Left renal cortex interstitium (tissue), 4 donors: Measurements from ENCODE around the gene ZNF385A. TPM values are rescaled to one million over a fixed set of nuclear protein-coding genes. Genes with fewer than 3 reads are reported as not detected.
"Not testable (repeated sequence)": the region's sequence is repeated elsewhere in the genome, so short reads cannot be mapped to it uniquely, and the experiment has no call there.

Experiments used
- DNase-seq, 4 donors: peaks; one replicate each; pipeline ENCODE4 v3.0.0-alpha.2; 2013; ENCODE audit warnings: low read depth in 4 of 4, low spot score in 2 of 4, missing footprints in 1 of 4
- polyA plus RNA-seq, 4 donors: library from polyadenylated mRNA; unstranded; fragments of 120-200 nt; gene quantifications; one replicate each; pipeline ENCODE4 v1.2.1, GENCODE V29; 2013; ENCODE audit not compliant: insufficient read length in 4 of 4

Gene ZNF385A
- polyA plus RNA-seq, 4 donors: 8.6 to 16.2 (median 13.3) TPM

GRCh38 chr12:54337280-54337842 lies 47.2 kb downstream of the ZNF385A start:
- no peak for DNase-seq

DNA sequence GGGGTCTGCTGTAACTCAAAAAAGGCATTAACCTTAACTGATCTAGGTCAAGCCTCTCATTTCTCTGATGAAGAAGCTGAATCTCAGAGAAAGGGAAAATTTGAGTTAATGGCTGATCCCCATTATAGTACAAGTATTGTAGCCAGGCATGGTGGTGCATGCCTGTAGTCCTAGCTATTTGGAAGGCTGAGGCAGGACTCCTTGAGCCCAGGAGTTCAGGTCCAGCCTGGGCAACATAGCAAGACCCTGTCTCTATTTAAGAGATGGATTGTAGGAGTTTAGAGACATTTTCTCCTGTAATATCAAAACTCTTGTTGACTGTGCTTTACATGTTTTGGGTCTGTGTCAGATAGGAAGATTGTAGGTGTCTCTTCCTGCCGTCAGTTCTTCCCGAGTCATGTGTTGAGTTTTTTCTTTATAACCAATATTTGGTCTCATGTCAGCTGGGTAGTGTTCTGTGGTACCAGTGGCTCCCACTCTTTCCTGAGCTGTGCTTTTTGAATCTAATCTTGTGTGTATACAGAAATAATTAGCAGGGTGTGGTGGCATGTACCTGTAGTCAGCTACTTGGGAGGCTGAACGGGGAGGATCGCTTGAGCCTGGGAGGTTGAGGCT lies 51.0 kb downstream of the ZNF385A start:
- no peak for DNase-seq

GRCh38 chr12:54331461-54331860 lies 53.1 kb downstream of the ZNF385A start:
- no peak for DNase-seq

- no peak for DNase-seq
These were observed 54.1 kb downstream of the ZNF385A start for GRCh38 chr12:54330442-54330841.

GRCh38 chr12:54329759-54330158 lies 54.8 kb downstream of the ZNF385A start:
- no peak for DNase-seq

- DNase-seq: no peak
These were observed 55.8 kb downstream of the ZNF385A start for GRCh38 chr12:54328595-54329337.

DNA sequence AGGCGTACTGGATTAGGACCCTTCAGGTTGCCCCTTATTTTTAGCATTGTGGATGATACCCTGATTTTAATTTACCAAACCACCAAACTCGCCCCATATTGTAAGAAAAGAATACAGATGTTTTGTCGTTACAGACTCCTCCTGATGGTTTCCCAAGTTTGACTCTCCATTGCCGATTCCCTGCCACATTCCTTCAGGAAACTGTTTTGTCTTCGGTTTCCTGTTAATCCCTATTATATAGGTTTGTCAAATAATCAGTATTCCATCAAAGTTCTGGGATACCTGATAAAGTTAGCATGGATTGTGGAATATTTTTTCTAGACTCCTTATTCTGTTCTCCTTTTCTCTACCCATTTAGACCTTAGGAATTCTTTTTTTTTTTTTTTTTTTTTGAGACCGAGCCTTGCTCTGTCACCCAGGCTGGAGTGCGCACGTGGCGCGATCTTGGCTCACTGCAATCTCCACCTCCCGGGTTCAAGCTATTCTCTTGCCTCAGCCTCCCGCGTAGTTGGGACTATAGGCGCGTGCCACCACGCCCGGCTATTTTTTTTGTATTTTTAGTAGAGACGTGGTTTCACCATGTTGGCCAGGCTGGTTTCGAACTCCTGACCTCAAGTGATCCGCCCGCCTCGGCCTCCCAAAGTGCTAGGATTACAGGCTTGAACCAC lies 59.0 kb downstream of the ZNF385A start:
- DNase-seq: not testable (repeated sequence)

DNA sequence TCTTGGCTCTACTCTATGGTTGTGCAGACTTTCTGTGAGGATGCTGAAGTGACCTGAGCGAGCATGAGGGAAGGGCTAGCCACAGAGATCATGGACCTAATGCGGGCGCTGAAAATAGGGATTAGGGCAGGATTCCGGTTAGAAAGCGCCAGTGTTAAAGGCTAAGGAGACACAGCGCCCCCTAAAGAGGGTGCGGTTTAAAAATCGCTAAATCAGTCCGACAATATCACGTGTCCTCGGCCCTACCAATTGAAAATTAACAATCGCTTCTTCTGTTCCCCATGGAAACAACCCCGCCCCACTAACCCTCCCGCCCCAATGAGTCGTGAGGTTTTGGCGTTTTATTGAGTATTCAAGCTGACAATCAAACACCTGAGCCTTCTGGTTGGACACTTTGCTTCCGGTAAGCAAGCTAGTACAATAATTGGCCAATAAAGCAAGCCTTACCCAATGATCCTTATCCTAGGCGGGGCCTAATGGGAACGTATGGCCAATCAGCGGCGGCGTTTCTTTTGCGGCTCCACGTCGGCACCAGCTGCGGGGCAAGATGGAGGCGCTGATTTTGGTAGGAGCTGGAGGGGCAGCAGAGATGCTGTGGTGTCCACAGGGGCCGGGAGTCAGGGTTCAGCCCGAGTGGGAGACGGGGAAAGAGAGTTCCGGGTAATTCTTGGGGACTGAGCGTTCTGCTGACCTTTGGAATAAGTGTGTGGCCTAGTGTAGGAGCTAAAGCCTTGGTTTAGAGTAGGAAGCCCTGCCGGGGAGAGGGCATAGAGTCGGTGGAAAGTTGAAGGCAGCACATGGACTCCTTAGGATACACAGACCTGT lies 59.7 kb downstream of the ZNF385A start, which contains the start of gene COPZ1:
Gene COPZ1 (plus strand): TSS at position 515 of the 825 bp plus-strand sequence. CDS start 33 bp downstream, at position 548.
- peak; percentile 94 to 99 (median 96) for DNase-seq

DNA sequence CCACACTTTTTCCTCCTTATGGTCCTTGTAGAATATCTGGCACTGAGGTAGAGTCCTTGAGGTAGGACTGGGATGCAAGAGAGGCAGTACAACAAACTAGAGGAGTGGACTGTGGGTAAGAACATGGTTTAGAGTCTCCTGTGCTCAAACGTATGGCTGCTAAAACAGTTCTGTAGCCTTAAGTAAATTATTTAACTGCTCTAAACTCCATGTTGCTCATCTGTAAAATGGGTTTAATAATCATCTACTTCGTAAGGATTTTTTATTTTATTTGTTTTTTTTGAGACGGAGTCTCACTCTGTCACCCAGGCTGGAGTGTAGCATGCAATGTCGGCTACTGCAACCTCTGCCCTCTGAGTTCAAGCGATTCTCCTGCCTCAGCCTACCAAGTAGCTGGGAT lies 63.2 kb downstream of the ZNF385A start:
- DNase-seq: no peak

Other genes with a start within 250 kb of the ZNF385A start
- 10 to 100 TPM; 30.8 to 43.3 (median 37.1) TPM for gene SMUG1, start 195.7 kb downstream of the ZNF385A start, polyA plus RNA-seq
- 100 to 1,000 TPM; 106 to 135 (median 121) TPM for gene CBX5, start 104.6 kb downstream of the ZNF385A start, polyA plus RNA-seq
- gene HNRNPA1, start 104.0 kb downstream of the ZNF385A start, polyA plus RNA-seq: 1,000 to 10,000 TPM; 3,115 to 3,766 (median 3,436) TPM
- gene NFE2, start 83.7 kb downstream of the ZNF385A start, polyA plus RNA-seq: 1 to 10 TPM; 2.2 to 4.5 (median 2.7) TPM
- 100 to 1,000 TPM; 184 to 242 (median 222) TPM for gene COPZ1, start 59.6 kb downstream of the ZNF385A start, polyA plus RNA-seq
- under 1 TPM in 3 of 4 donors, not detected in 1; 0.18 to 0.24 (median 0.24) TPM for gene GPR84, start 20.2 kb downstream of the ZNF385A start, polyA plus RNA-seq
- gene ITGA5, start 34.5 kb upstream of the ZNF385A start, polyA plus RNA-seq: 10 to 100 TPM; 39.9 to 44.2 (median 43.7) TPM
- under 1 TPM in 1 of 4 donors, not detected in 3; 0.22 TPM for gene GTSF1, start 88.9 kb upstream of the ZNF385A start, polyA plus RNA-seq
- gene NCKAP1L, start 113.0 kb upstream of the ZNF385A start, polyA plus RNA-seq: 1 to 10 TPM; 2.9 to 3.7 (median 3.4) TPM
- gene PDE1B, start 164.9 kb upstream of the ZNF385A start, polyA plus RNA-seq: 10 to 100 TPM in 2 of 4 donors, 1 to 10 TPM in 2; 7.8 to 11.3 (median 10.4) TPM
- 10 to 100 TPM; 53.9 to 56.0 (median 54.6) TPM for gene PPP1R1A, start 203.9 kb upstream of the ZNF385A start, polyA plus RNA-seq